ENCODE data around the gene AIF1L. TPM values are rescaled to one million over a fixed set of nuclear protein-coding genes. Genes with fewer than 3 reads are reported as not detected.

The AIF1L gene
- total and polyA plus RNA-seq, 4 donors, result 0.61 to 1.8 (median 1.2) TPM

DNA sequence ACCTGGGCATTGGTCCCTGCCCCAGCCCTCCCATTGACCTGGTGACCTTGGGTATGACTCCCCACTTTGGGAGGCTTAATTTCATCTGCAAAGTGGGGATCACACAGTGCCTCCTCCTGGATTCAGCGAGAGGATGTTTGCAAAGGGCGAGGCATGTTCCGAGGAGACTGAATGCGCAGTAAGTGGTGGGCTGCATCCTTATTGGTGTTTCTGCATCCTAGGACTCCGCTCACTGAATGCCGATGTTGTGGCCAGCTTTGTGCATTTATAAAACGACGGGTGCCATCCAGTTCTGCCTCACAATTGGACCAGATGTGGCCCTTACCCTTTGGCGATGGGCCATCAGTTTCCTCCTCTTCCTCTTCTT lies 23.5 kb upstream of the AIF1L start:
- 88% methylated on average over 9 of the region's 9 CpGs for WGBS
- no peak overlapping the region for H3K9ac ChIP-seq (ENCODE audit: low read depth in 1 of 2, low read length in 2 of 2)
- no peaks in the 10 kb centered on the region for H3K27me3 ChIP-seq (ENCODE audit: control insufficient read depth in 4 of 4, insufficient read depth in 4 of 4, low read length in 3 of 4)
- no peak for DNase-seq (ENCODE audit: low spot score)
- H3K4me3 ChIP-seq (ENCODE audit: low read depth in 1 of 3, low read length in 3 of 3), result no peak overlapping the region
- TF ChIP-seq, protein P1, sequence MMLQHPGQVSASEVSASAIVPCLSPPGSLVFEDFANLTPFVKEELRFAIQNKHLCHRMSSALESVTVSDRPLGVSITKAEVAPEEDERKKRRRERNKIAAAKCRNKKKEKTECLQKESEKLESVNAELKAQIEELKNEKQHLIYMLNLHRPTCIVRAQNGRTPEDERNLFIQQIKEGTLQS (IDR thresholded peaks at IDR 0.05), result no peak
- no peak for TF ChIP-seq HNF4A (conservative IDR thresholded peaks at IDR 0.05)
- H3K27ac ChIP-seq (ENCODE audit: low read depth in 1 of 2, low read length in 2 of 2), result no peak overlapping the region
- H3K4me1 ChIP-seq (ENCODE audit: control insufficient read depth in 4 of 4, insufficient read depth in 4 of 4, low read length in 3 of 4), result peaks cover 0 to 10% (median 10%) of the 10 kb centered on the region in 4 donors
- no peaks in the 10 kb centered on the region for H3K9me3 ChIP-seq (ENCODE audit: control insufficient read depth in 4 of 4, low read length in 3 of 4)
- no peaks in the 10 kb centered on the region for H3K36me3 ChIP-seq (ENCODE audit: control insufficient read depth in 4 of 4, insufficient read depth in 3 of 4, low read depth in 1 of 4, low read length in 3 of 4)

DNA sequence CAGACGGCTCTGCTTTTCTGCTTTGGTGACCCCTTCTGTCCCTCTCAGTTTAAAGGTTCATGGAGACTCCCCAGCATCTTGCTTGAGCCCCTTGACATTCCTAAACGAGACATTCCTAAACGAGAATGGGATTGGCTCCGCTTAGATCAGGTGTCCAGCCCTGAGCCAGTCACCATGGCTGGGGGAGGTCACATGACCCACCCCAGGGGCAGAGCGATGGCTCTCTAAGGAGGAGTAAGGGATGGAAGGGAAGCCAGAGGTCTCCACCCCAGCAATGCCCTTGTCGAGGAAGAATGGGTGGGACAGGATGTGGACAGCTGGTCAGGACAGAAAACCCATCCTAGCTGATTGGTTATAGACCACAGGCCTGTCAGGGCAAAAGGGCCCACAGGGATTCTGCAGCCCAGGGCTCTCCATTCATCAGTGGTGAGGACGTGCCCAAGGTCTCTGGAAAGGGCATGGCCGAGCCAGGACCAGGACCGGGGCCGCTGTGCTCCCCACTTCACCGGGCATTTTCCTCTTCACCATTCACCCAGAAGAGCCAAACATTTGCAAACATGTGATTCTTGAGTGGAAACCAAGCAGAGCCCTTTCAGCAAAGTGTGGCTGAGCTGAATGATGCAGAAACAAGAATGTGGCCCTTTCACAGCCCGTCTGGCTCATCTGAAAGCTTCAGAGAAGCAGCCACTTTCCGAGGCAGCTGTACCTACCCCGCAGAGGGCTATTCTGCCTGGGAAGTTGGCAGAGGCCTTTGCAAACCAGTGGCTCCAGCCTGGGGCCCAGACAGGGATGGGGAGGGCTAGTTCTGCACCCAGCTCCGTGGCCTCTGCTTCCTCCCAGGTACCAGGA lies 19.8 kb upstream of the AIF1L start:
- Histone ChIP-seq H3K36me3 (ENCODE audit: control insufficient read depth in 4 of 4, insufficient read depth in 3 of 4, low read depth in 1 of 4, low read length in 3 of 4) (no peaks in the 10 kb centered on the region), H3K27me3 (ENCODE audit: control insufficient read depth in 4 of 4, insufficient read depth in 4 of 4, low read length in 3 of 4) (no peaks in the 10 kb centered on the region), H3K9me3 (ENCODE audit: control insufficient read depth in 4 of 4, low read length in 3 of 4) (no peaks in the 10 kb centered on the region), H3K4me1 (ENCODE audit: control insufficient read depth in 4 of 4, insufficient read depth in 4 of 4, low read length in 3 of 4) (no peaks in the 10 kb centered on the region), H3K9ac (ENCODE audit: low read depth in 1 of 2, low read length in 2 of 2) (no peak overlapping the region), H3K27ac (ENCODE audit: low read depth in 1 of 2, low read length in 2 of 2) (no peak overlapping the region), H3K4me3 (ENCODE audit: low read depth in 1 of 3, low read length in 3 of 3) (no peak overlapping the region)
- TF ChIP-seq GABPA (IDR thresholded peaks at IDR 0.05 in 1 of 2, conservative IDR thresholded peaks at IDR 0.05 in 1 of 2) (no peak), NR2F2 (IDR thresholded peaks at IDR 0.05) (no peak), HNF4A (conservative IDR thresholded peaks at IDR 0.05) (no peak), HNF4G (IDR thresholded peaks at IDR 0.05) (no peak), YY1 (IDR thresholded peaks at IDR 0.05) (no peak), RXRA (IDR thresholded peaks at IDR 0.05) (no peak), FOXA2 (IDR thresholded peaks at IDR 0.05) (no peak), EGR1 (IDR thresholded peaks at IDR 0.05; ENCODE audit: low read depth in 2 of 2) (no peak), JUND (IDR thresholded peaks at IDR 0.05) (no peak), FOXA1 (IDR thresholded peaks at IDR 0.05) (no peak), SP1 (IDR thresholded peaks at IDR 0.05) (no peak)
- TF ChIP-seq, protein P2, sequence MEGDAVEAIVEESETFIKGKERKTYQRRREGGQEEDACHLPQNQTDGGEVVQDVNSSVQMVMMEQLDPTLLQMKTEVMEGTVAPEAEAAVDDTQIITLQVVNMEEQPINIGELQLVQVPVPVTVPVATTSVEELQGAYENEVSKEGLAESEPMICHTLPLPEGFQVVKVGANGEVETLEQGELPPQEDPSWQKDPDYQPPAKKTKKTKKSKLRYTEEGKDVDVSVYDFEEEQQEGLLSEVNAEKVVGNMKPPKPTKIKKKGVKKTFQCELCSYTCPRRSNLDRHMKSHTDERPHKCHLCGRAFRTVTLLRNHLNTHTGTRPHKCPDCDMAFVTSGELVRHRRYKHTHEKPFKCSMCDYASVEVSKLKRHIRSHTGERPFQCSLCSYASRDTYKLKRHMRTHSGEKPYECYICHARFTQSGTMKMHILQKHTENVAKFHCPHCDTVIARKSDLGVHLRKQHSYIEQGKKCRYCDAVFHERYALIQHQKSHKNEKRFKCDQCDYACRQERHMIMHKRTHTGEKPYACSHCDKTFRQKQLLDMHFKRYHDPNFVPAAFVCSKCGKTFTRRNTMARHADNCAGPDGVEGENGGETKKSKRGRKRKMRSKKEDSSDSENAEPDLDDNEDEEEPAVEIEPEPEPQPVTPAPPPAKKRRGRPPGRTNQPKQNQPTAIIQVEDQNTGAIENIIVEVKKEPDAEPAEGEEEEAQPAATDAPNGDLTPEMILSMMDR (IDR thresholded peaks at IDR 0.05; ENCODE audit: low read depth, low read length, missing input control), result no peak
- TF ChIP-seq, protein P3, sequence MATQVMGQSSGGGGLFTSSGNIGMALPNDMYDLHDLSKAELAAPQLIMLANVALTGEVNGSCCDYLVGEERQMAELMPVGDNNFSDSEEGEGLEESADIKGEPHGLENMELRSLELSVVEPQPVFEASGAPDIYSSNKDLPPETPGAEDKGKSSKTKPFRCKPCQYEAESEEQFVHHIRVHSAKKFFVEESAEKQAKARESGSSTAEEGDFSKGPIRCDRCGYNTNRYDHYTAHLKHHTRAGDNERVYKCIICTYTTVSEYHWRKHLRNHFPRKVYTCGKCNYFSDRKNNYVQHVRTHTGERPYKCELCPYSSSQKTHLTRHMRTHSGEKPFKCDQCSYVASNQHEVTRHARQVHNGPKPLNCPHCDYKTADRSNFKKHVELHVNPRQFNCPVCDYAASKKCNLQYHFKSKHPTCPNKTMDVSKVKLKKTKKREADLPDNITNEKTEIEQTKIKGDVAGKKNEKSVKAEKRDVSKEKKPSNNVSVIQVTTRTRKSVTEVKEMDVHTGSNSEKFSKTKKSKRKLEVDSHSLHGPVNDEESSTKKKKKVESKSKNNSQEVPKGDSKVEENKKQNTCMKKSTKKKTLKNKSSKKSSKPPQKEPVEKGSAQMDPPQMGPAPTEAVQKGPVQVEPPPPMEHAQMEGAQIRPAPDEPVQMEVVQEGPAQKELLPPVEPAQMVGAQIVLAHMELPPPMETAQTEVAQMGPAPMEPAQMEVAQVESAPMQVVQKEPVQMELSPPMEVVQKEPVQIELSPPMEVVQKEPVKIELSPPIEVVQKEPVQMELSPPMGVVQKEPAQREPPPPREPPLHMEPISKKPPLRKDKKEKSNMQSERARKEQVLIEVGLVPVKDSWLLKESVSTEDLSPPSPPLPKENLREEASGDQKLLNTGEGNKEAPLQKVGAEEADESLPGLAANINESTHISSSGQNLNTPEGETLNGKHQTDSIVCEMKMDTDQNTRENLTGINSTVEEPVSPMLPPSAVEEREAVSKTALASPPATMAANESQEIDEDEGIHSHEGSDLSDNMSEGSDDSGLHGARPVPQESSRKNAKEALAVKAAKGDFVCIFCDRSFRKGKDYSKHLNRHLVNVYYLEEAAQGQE (IDR thresholded peaks at IDR 0.05), result no peak
- 81% methylated on average over 15 of the region's 15 CpGs for WGBS
- DNase-seq (ENCODE audit: low spot score), result no peak
